ENCODE results near the gene KCNJ4. TPM values are rescaled to one million over a fixed set of nuclear protein-coding genes. Genes with fewer than 3 reads are reported as not detected.

The KCNJ4 gene
- total RNA-seq, 1 experiment from 2014 or later, result 0.18 TPM

DNA sequence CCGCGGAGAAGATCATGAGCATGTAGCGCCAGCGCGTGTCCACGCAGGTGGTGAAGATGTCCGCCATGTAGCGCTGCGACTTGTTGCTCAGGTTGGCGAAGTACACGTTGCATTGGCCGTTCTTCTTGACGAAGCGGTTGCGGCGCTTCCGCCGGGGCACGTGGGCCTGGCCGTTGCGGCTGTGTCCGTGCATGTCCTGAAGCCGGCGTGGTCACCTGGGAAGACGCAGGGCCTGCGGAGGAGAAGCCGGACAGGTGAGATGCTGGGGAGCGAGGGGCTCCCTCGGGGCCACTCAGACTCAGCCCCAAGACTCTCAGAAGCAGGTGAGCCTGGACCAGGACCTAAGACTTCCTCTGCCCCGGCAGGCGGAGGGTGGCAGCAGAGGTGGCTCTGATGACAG lies 27.1 kb downstream of the KCNJ4 start:
- intact Hi-C loops (cut with micrococcal nuclease; ENCODE audit: unreplicated experiment) (no loop called here), in situ Hi-C loops (cut with HindIII; ENCODE audit: low pct_unique_long_range_greater_than_20kb, low sequenced_read_pairs) (no loop called here)
- TF ChIP-seq TCF7L2 (IDR thresholded peaks at IDR 0.05; ENCODE audit: low read depth, low read length) (no peak), POLR2AphosphoS5 (IDR thresholded peaks at IDR 0.05; ENCODE audit: low read depth, low read length) (no peak), SIN3A (IDR thresholded peaks at IDR 0.05; ENCODE audit: borderline replicate concordance, insufficient read depth, low read depth, low read length) (no peak), CTCF (IDR thresholded peaks at IDR 0.05) (no peak)
- TF ChIP-seq, protein P1, sequence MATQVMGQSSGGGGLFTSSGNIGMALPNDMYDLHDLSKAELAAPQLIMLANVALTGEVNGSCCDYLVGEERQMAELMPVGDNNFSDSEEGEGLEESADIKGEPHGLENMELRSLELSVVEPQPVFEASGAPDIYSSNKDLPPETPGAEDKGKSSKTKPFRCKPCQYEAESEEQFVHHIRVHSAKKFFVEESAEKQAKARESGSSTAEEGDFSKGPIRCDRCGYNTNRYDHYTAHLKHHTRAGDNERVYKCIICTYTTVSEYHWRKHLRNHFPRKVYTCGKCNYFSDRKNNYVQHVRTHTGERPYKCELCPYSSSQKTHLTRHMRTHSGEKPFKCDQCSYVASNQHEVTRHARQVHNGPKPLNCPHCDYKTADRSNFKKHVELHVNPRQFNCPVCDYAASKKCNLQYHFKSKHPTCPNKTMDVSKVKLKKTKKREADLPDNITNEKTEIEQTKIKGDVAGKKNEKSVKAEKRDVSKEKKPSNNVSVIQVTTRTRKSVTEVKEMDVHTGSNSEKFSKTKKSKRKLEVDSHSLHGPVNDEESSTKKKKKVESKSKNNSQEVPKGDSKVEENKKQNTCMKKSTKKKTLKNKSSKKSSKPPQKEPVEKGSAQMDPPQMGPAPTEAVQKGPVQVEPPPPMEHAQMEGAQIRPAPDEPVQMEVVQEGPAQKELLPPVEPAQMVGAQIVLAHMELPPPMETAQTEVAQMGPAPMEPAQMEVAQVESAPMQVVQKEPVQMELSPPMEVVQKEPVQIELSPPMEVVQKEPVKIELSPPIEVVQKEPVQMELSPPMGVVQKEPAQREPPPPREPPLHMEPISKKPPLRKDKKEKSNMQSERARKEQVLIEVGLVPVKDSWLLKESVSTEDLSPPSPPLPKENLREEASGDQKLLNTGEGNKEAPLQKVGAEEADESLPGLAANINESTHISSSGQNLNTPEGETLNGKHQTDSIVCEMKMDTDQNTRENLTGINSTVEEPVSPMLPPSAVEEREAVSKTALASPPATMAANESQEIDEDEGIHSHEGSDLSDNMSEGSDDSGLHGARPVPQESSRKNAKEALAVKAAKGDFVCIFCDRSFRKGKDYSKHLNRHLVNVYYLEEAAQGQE (IDR thresholded peaks at IDR 0.05; ENCODE audit: insufficient read depth in 1 of 2, low read depth in 2 of 2, low read length in 1 of 2), result no peak
- POLR2A ChIA-PET, result no interaction called here
- H3K4me3 ChIP-seq (ENCODE audit: low read depth in 2 of 2, low read length in 2 of 2), result no peak overlapping the region
- no peaks in the 10 kb centered on the region for H3K36me3 ChIP-seq (ENCODE audit: control insufficient read depth, insufficient read depth, low read length)
- no peaks in the 10 kb centered on the region for H3K27me3 ChIP-seq (ENCODE audit: control insufficient read depth, insufficient read depth, low read length)
- no peak overlapping the region for H3K27ac ChIP-seq (ENCODE audit: low read length)
- H3K4me1 ChIP-seq (ENCODE audit: control insufficient read depth, insufficient read depth, low read length), result no peaks in the 10 kb centered on the region; the same call in 1 of the 2 replicates
- H3K9me3 ChIP-seq (ENCODE audit: control insufficient read depth, insufficient read depth, low read depth, low read length), result no peaks in the 10 kb centered on the region
- no TSS peak for BruUV-seq (replicated peaks)
- ATAC-seq (no peak), DNase-seq (ENCODE audit: low read depth, low spot score) (no peak)
- CTCF ChIA-PET, result no interaction called here

DNA sequence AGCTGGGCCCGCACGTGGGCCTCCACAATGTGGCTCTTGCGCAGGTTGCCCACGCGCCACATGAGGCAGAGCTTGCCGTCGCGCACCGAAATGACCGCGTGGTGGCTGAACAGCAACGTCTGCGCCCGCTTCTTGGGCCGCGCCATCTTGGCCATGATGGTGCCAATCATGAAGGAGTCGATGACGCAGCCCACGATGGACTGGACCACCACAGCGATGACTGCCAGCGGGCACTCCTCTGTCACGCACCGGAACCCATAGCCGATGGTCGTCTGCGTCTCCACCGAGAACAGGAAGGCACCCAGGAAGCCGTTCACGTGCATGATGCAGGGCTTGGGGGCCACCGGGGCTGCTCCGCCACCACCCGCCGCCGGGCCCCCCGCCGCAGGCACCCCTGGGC lies 27.5 kb downstream of the KCNJ4 start:
- Histone ChIP-seq H3K27ac (ENCODE audit: low read length) (no peak overlapping the region), H3K36me3 (ENCODE audit: control insufficient read depth, insufficient read depth, low read length) (no peaks in the 10 kb centered on the region), H3K4me3 (ENCODE audit: low read depth in 2 of 2, low read length in 2 of 2) (no peak overlapping the region), H3K27me3 (ENCODE audit: control insufficient read depth, insufficient read depth, low read length) (no peaks in the 10 kb centered on the region), H3K4me1 (ENCODE audit: control insufficient read depth, insufficient read depth, low read length) (no peaks in the 10 kb centered on the region; the same call in 1 of the 2 replicates), H3K9me3 (ENCODE audit: control insufficient read depth, insufficient read depth, low read depth, low read length) (no peaks in the 10 kb centered on the region)
- in situ Hi-C loops (cut with HindIII; ENCODE audit: low pct_unique_long_range_greater_than_20kb, low sequenced_read_pairs) (no loop called here), intact Hi-C loops (cut with micrococcal nuclease; ENCODE audit: unreplicated experiment) (no loop called here)
- CTCF ChIA-PET, result no interaction called here
- no peak for TF ChIP-seq SIN3A (IDR thresholded peaks at IDR 0.05; ENCODE audit: borderline replicate concordance, insufficient read depth, low read depth, low read length)
- no peak for TF ChIP-seq CTCF (IDR thresholded peaks at IDR 0.05)
- no peak for TF ChIP-seq POLR2AphosphoS5 (IDR thresholded peaks at IDR 0.05; ENCODE audit: low read depth, low read length)
- TF ChIP-seq, protein P1 (IDR thresholded peaks at IDR 0.05; ENCODE audit: insufficient read depth in 1 of 2, low read depth in 2 of 2, low read length in 1 of 2), result no peak
- TF ChIP-seq TCF7L2 (IDR thresholded peaks at IDR 0.05; ENCODE audit: low read depth, low read length), result no peak
- ATAC-seq (no peak), DNase-seq (ENCODE audit: low read depth, low spot score) (no peak)
- POLR2A ChIA-PET, result no interaction called here
- BruUV-seq (replicated peaks), result no TSS peak

All from Panc1 (cell line).